Lung (tissue), 12 donors: ENCODE data around the gene PPM1H. TPM values are rescaled to one million over a fixed set of nuclear protein-coding genes. Genes with fewer than 3 reads are reported as not detected.

ENCODE experiments used
- ATAC-seq: fragments of 200-7000 bp; cut with Tn5 transposase; one replicate; pipeline ENCODE4 v1.9.1; 2020; ENCODE audit warnings: moderate number of reproducible peaks; ENCODE audit not compliant: insufficient read depth, low FRiP score
- DNase-seq, 3 donors: peaks; one replicate each; pipeline ENCODE4 v3.0.0-alpha.2; 2013 to 2017
- H3K27ac ChIP-seq, 2 donors: one replicate each; pipeline ENCODE4 v1.5.1; 2013; ENCODE audit warnings: mild to moderate bottlenecking in 2 of 2, moderate library complexity in 2 of 2, control low read depth in 1 of 2, inconsistent platforms in 1 of 2, low read depth in 1 of 2, low read length in 1 of 2
- H3K27me3 ChIP-seq, 3 donors: one replicate each; pipeline ENCODE4 v1.5.1; 2013; ENCODE audit warnings: low read length in 2 of 3; ENCODE audit not compliant: control insufficient read depth in 3 of 3, insufficient read depth in 3 of 3
- H3K36me3 ChIP-seq, 4 donors: one replicate each; pipeline ENCODE4 v1.5.1; 2013; ENCODE audit warnings: low read length in 4 of 4, mild to moderate bottlenecking in 1 of 4, moderate library complexity in 1 of 4; ENCODE audit not compliant: control insufficient read depth in 4 of 4, insufficient read depth in 4 of 4
- H3K4me1 ChIP-seq, 5 donors: one replicate each; pipeline ENCODE4 v1.5.1; 2013; ENCODE audit warnings: low read length in 5 of 5, mild to moderate bottlenecking in 2 of 5, moderate library complexity in 1 of 5; ENCODE audit not compliant: control insufficient read depth in 5 of 5, insufficient read depth in 5 of 5
- H3K4me3 ChIP-seq: one replicate; pipeline ENCODE4 v1.5.1; 2013; ENCODE audit warnings: mild to moderate bottlenecking, control low read depth, moderate library complexity
- H3K9ac ChIP-seq, 2 donors: one replicate each; pipeline ENCODE4 v1.5.1; 2013; ENCODE audit warnings: low read length in 2 of 2, control low read depth in 1 of 2; ENCODE audit not compliant: insufficient read depth in 1 of 2
- H3K9me3 ChIP-seq, 4 donors: one replicate each; pipeline ENCODE4 v1.5.1; 2013; ENCODE audit warnings: low read length in 3 of 4, mild to moderate bottlenecking in 1 of 4, moderate library complexity in 1 of 4; ENCODE audit not compliant: control insufficient read depth in 4 of 4, insufficient read depth in 3 of 4
- WGBS, 2 donors: extraction: QIAGEN DNeasy Blood & Tissue Kit; methylation state at CpG; one replicate each; pipeline ENCODE4 v1.1.7; 2013; 5-methylcytosine and 5-hydroxymethylcytosine counted together
- polyA plus RNA-seq, 2 donors: library from polyadenylated mRNA; stranded (reverse); fragments of 200-250 nt; gene quantifications; one replicate each; pipeline ENCODE4 v1.2.1, GENCODE V29; 2013
- total RNA-seq, 2 donors: library from RNA; depleted of rRNA in 1 of 2; stranded (reverse); fragments of >200 nt in 1 of 2; gene quantifications; one replicate each; pipeline ENCODE4 v1.2.1, GENCODE V29; 2014 to 2021
- TF ChIP-seq, protein P1 (sequence below): IDR thresholded peaks from 2 replicates; pipeline ENCODE4 v1.5.1; 2012; ENCODE audit warnings: mild to moderate bottlenecking; ENCODE audit errors: control extremely low read depth, extremely low read depth
- donor health status: control.
- donor health status: control.
- donor health status: Bipolar disorder and iron deficiency.
- donor health status: healthy.
- donor health status: DM: yes; HTN: yes; CAD: no.

PPM1H gene
- total and polyA plus RNA-seq, 4 donors = 2.0 to 11.2 (median 5.7) TPM

DNA sequence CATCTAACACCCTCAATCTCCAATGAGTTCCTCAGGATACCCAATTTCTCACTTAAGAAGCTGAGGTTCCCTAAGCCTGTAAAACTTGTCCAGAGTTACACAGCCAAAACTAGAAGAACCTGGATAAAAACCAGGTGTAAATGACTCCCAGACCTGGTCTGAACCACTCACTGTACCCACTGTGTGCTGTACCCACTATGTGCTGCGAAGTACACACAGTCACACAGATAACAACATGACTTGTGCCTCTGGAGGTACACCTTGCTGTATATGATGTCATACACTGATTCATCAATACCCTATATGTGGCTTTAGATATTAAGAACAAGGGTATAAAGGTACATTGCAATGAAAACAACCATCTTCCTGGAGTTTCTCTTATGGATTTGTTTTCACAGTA lies 66.1 kb downstream of the PPM1H start:
- no peaks in the 10 kb centered on the region for H3K36me3 ChIP-seq
- no peak for ATAC-seq

DNA sequence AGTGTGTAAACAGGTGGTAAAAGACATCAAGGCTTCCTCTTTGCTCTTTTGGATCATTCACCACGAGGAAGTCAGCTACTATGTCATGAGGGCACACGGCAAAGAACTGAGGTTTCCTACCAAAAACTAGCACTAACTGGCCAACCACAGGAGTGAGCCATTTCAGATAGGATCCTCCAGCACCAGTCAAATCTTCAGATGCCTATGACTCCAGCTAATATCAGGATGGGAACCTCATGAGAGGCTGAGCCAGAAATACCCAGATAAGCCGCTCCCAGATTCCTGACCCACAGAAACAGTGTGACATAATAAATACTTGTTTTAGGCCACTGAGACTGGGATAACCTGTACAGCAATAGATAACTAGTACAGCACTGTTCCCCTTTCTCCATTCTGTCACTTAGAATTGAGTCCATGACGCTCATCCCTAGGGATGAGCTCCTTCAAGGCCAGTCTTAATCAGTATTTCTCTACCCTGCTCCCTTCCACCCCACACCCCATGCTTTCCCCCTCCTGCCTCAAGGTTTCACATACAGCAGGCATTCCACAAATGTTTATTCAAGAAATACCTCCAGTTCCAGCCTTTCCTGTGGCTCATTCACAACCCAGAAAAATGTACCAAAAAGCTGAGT lies 68.4 kb downstream of the PPM1H start:
- TF ChIP-seq, protein P1, sequence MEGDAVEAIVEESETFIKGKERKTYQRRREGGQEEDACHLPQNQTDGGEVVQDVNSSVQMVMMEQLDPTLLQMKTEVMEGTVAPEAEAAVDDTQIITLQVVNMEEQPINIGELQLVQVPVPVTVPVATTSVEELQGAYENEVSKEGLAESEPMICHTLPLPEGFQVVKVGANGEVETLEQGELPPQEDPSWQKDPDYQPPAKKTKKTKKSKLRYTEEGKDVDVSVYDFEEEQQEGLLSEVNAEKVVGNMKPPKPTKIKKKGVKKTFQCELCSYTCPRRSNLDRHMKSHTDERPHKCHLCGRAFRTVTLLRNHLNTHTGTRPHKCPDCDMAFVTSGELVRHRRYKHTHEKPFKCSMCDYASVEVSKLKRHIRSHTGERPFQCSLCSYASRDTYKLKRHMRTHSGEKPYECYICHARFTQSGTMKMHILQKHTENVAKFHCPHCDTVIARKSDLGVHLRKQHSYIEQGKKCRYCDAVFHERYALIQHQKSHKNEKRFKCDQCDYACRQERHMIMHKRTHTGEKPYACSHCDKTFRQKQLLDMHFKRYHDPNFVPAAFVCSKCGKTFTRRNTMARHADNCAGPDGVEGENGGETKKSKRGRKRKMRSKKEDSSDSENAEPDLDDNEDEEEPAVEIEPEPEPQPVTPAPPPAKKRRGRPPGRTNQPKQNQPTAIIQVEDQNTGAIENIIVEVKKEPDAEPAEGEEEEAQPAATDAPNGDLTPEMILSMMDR = no peak
- no peaks in the 10 kb centered on the region for H3K36me3 ChIP-seq
- ATAC-seq (no peak), DNase-seq (peak; percentile 37 to 64 (median 51))
- H3K27me3 ChIP-seq = no peaks in the 10 kb centered on the region
- H3K27ac ChIP-seq = no peak overlapping the region
- H3K9me3 ChIP-seq = no peaks in the 10 kb centered on the region
- peaks cover 0 to 30% (median 8%) of the 10 kb centered on the region in 5 donors for H3K4me1 ChIP-seq
- no peak overlapping the region for H3K9ac ChIP-seq
- 42 to 54% methylated on average over 4 of the region's 4 CpGs for WGBS, 2 donors
- no peak overlapping the region for H3K4me3 ChIP-seq

More for the DNA sequence above, 66.1 kb downstream of the PPM1H start:
- Histone ChIP-seq H3K9ac (no peak overlapping the region), H3K4me1 (peaks cover 0 to 29% (median 8%) of the 10 kb centered on the region in 5 donors), H3K27me3 (no peaks in the 10 kb centered on the region), H3K27ac (no peak overlapping the region), H3K9me3 (no peaks in the 10 kb centered on the region), H3K4me3 (no peak overlapping the region)
- TF ChIP-seq, protein P1 = no peak
- no peak for DNase-seq
- WGBS, 2 donors = 86 to 100% methylated on average over 1 of the region's 1 CpG

- DNase-seq = peak in 1 of 3 donors; percentile 61
- Histone ChIP-seq H3K27ac (no peak overlapping the region), H3K9ac (no peak overlapping the region), H3K9me3 (no peaks in the 10 kb centered on the region), H3K4me3 (no peak overlapping the region), H3K36me3 (no peaks in the 10 kb centered on the region), H3K27me3 (no peaks in the 10 kb centered on the region), H3K4me1 (peaks cover 0 to 31% (median 8%) of the 10 kb centered on the region in 5 donors)
- 59 to 74% methylated on average over 4 of the region's 4 CpGs for WGBS, 2 donors
- no peak for ATAC-seq
- TF ChIP-seq, protein P1 = no peak
Observed at GRCh38 chr12:62865937-62866336, 69.0 kb downstream of the PPM1H start.

DNA sequence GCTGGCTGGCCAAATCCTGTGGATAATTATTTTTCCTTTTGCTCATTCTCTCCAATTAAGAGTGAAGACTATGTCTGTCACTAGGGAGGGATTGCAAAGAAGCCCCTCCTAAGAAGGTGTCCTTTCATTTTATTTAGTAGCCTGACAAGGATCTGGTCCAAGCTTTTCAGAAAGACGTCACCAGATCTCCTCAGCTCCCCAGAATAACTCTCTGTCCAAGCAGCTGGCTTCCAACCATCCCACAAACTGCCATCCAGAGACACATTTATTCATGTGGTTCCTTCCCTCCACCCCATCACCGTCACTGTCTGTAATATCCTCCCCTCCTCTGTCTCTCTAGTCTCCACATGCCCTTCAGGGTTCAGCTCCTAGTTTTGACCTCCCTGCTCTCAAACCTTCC lies 69.9 kb downstream of the PPM1H start:
- TF ChIP-seq, protein P1 = no peak
- Histone ChIP-seq H3K27ac (no peak overlapping the region), H3K27me3 (no peaks in the 10 kb centered on the region), H3K9ac (no peak overlapping the region), H3K9me3 (no peaks in the 10 kb centered on the region), H3K36me3 (no peaks in the 10 kb centered on the region), H3K4me3 (no peak overlapping the region), H3K4me1 (peaks cover 0 to 35% (median 8%) of the 10 kb centered on the region in 5 donors)
- WGBS, 2 donors = 74 to 89% methylated on average over 2 of the region's 2 CpGs
- DNase-seq (no peak), ATAC-seq (no peak)
